Vagina (tissue), 2 donors: ENCODE measurements around the gene IL36A.

Source experiments
- CTCF ChIP-seq, 3 experiments: fragments of 450-650 bp in 2 of 3; fragments of 200-600 bp in 1 of 3; sonication (generic) in 1 of 3; IDR thresholded peaks; one replicate each; pipeline ENCODE4 v1.5.1; 2017 to 2019; ENCODE audit warnings: antibody characterized with exemption in 3 of 3, mild to moderate bottlenecking in 2 of 3, moderate library complexity in 2 of 3
- POLR2A ChIP-seq, 2 donors: fragments of 450-650 bp; IDR thresholded peaks; one replicate each; pipeline ENCODE4 v1.6.1; 2017; ENCODE audit warnings: antibody characterized with exemption in 2 of 2, mild to moderate bottlenecking in 2 of 2, moderate library complexity in 2 of 2
- POLR2AphosphoS5 ChIP-seq, 2 donors: sonication (generic); formaldehyde crosslinking; IDR thresholded peaks; one replicate each; pipeline ENCODE4 v1.9.0; 2017; ENCODE audit warnings: antibody characterized with exemption in 2 of 2, mild to moderate bottlenecking in 2 of 2, low read depth in 1 of 2; ENCODE audit not compliant: insufficient read depth in 1 of 2

- TF ChIP-seq CTCF (IDR thresholded peaks at IDR 0.05) = no peak
- TF ChIP-seq POLR2A (IDR thresholded peaks at IDR 0.05) = no peak
- no peak for TF ChIP-seq POLR2AphosphoS5 (IDR thresholded peaks at IDR 0.05; ENCODE audit: insufficient read depth in 1 of 2, low read depth in 1 of 2)
Measured at GRCh38 chr2:112979731-112980130, 25.5 kb upstream of the IL36A start.
